CD8-positive, alpha-beta memory T cell (primary cell): Measurements from ENCODE around the gene PSMD3. TPM values are rescaled to one million over a fixed set of nuclear protein-coding genes. Genes with fewer than 3 reads are reported as not detected.

Experiments
- CTCF ChIA-PET: fragments of 350-600 bp; sonication (Branson Sonifier 250); formaldehyde crosslinking; loops from one replicate; lab custom pipeline; 2021; ENCODE audit warnings: antibody characterized with exemption; lab: Charles Lee
- POLR2A ChIA-PET: fragments of 350-600 bp; sonication (Branson Sonifier 250); formaldehyde crosslinking; loops from one replicate; lab custom pipeline; 2021; ENCODE audit warnings: antibody characterized with exemption; lab: Charles Lee
- DNase-seq, 5 donors: peaks; one replicate each; pipeline versions ENCODE4 v3.0.0 to v3.0.0-alpha.2; 2020 to 2022; ENCODE audit warnings: mixed read lengths in 1 of 5
- H3K27ac ChIP-seq: one replicate; pipeline ENCODE4 v1.7.0; 2013; ENCODE audit warnings: low read depth, mild to moderate bottlenecking, low read length, moderate library complexity
- H3K27me3 ChIP-seq: 2 replicates; pipeline ENCODE4 v1.7.0; 2013; ENCODE audit warnings: low read length, mild to moderate bottlenecking; ENCODE audit not compliant: insufficient read depth, poor library complexity, severe bottlenecking
- H3K36me3 ChIP-seq: 2 replicates; pipeline ENCODE4 v1.7.0; 2013; ENCODE audit warnings: mild to moderate bottlenecking, low read length, moderate library complexity; ENCODE audit not compliant: insufficient read depth
- H3K4me1 ChIP-seq: 2 replicates; pipeline ENCODE4 v1.7.0; 2013; ENCODE audit warnings: mild to moderate bottlenecking, low read length, moderate library complexity; ENCODE audit not compliant: insufficient read depth
- H3K4me3 ChIP-seq: 2 replicates; pipeline ENCODE4 v1.7.0; 2013; ENCODE audit warnings: mild to moderate bottlenecking, low read length
- H3K9me3 ChIP-seq: 2 replicates; pipeline ENCODE4 v1.7.0; 2013; ENCODE audit warnings: mild to moderate bottlenecking, low read length
- H3K27ac Mint-ChIP-seq, 8 donors: one replicate each; pipeline ENCODE4 v1.8.0; 2020 to 2021; ENCODE audit warnings: mixed read lengths in 8 of 8, mild to moderate bottlenecking in 6 of 8, inconsistent platforms in 3 of 8, moderate library complexity in 3 of 8
- H3K27me3 Mint-ChIP-seq, 2 donors: one replicate each; pipeline ENCODE4 v1.8.0; 2020 to 2021; ENCODE audit warnings: mixed read lengths in 2 of 2, mild to moderate bottlenecking in 1 of 2, moderate library complexity in 1 of 2
- H3K36me3 Mint-ChIP-seq, 3 donors: one replicate each; pipeline ENCODE4 v1.8.0; 2020 to 2021; ENCODE audit warnings: mixed read lengths in 3 of 3, inconsistent platforms in 1 of 3, mild to moderate bottlenecking in 1 of 3
- H3K4me1 Mint-ChIP-seq, 3 donors: one replicate each; pipeline ENCODE4 v1.8.0; 2020 to 2021; ENCODE audit warnings: mixed read lengths in 3 of 3, inconsistent platforms in 1 of 3, mild to moderate bottlenecking in 1 of 3
- H3K4me3 Mint-ChIP-seq, 7 donors: one replicate each; pipeline ENCODE4 v1.8.0; 2020 to 2021; ENCODE audit warnings: mixed read lengths in 7 of 7, mild to moderate bottlenecking in 6 of 7, moderate library complexity in 4 of 7, inconsistent platforms in 2 of 7
- H3K9me3 Mint-ChIP-seq, 5 donors: one replicate each; pipeline ENCODE4 v1.8.0; 2020 to 2022; ENCODE audit warnings: mixed read lengths in 5 of 5, mild to moderate bottlenecking in 3 of 5, moderate library complexity in 2 of 5, inconsistent platforms in 1 of 5
- polyA plus RNA-seq: library from polyadenylated mRNA; unstranded; fragments of 300-500 nt; fragmentation: Illumina TruSeq; gene quantifications from one replicate; pipeline ENCODE4 v1.2.3, GENCODE V29; 2021
- total RNA-seq, 2 experiments: library from RNA; stranded (reverse); gene quantifications; one replicate each; pipeline ENCODE4 v1.2.3, GENCODE V29; 2021

PSMD3 gene
- total RNA-seq = 100 to 1,000 TPM; 185 to 186 TPM
- polyA plus RNA-seq = 51.1 TPM

GRCh38 chr17:39980351-39981206 is at the start of gene PSMD3:
Gene PSMD3, plus strand, starts transcription at chr17:39980807. Its CDS starts 164 bp downstream, at chr17:39980971.
- Mint-ChIP-seq H3K4me1 (peaks cover 36 to 51% (median 49%) of the 10 kb centered on the region in 3 donors), H3K27me3 (peaks cover 5 to 8% of the 10 kb centered on the region in 2 donors), H3K36me3 (peaks cover 4 to 36% (median 5%) of the 10 kb centered on the region in 3 donors), H3K27ac (peak within 1 kb of the TSS; percentile 90 to 98 (median 95)), H3K4me3 (peak within 1 kb of the TSS; percentile 89 to 96 (median 95)), H3K9me3 (no peaks in the 10 kb centered on the region)
- peak within 1 kb of the TSS; percentile 86 for H3K4me3 ChIP-seq
- H3K27ac ChIP-seq = peak within 1 kb of the TSS; percentile 85
- POLR2A ChIA-PET = interaction anchor here (0.6 to 1.9 kb wide), 15 partner anchors 22 to 1467 kb away, joined by 3 to 17 read pairs (median 4); partner anchors contain the start of genes CASC3, CDK12, LRRC3C and ORMDL3
- peak; percentile 95 to 99 (median 99) for DNase-seq
- CTCF ChIA-PET = interaction anchor here (0.6 to 3.2 kb wide), 33 partner anchors 10 to 362 kb away, joined by 3 to 54 read pairs (median 3); partner anchors contain the start of genes LRRC3C, MIEN1, NR1D1 and ORMDL3
- H3K36me3 ChIP-seq = peaks cover 14% of the 10 kb centered on the region
- H3K27me3 ChIP-seq = no peaks in the 10 kb centered on the region
- peaks cover 28% of the 10 kb centered on the region for H3K4me1 ChIP-seq
- no peaks in the 10 kb centered on the region for H3K9me3 ChIP-seq

DNA sequence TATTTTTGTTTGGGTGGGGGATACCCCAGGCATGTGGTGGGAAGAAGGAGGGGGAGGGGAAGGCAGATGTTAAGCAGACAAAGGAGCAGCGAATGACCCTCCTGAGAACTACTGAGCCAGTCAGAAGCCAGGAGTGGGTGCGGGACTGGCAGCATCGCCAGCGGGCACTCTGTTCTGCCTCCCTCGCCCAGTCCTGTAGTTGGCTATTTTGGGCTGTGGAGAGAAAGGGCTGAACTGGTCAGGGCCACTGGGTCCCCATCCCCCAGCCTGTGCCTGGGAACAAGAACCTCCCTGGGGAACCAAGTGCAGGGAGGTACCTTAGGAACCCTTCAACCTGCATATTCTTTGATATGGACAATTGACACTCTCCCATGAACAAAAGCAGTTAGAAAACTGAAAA is 46.7 kb upstream of the PSMD3 start:
- H3K4me3 ChIP-seq = no peak overlapping the region
- H3K4me1 ChIP-seq = no peaks in the 10 kb centered on the region
- Mint-ChIP-seq H3K9me3 (no peaks in the 10 kb centered on the region), H3K27ac (no peak overlapping the region), H3K36me3 (peaks cover 0 to 2% (median 0%) of the 10 kb centered on the region in 3 donors), H3K4me3 (no peak overlapping the region), H3K27me3 (no peaks in the 10 kb centered on the region), H3K4me1 (no peaks in the 10 kb centered on the region)
- no peaks in the 10 kb centered on the region for H3K9me3 ChIP-seq
- CTCF ChIA-PET = no interaction called here
- no peak for DNase-seq
- H3K27me3 ChIP-seq = no peaks in the 10 kb centered on the region
- H3K27ac ChIP-seq = no peak overlapping the region
- POLR2A ChIA-PET = no interaction called here
- H3K36me3 ChIP-seq = no peaks in the 10 kb centered on the region

DNA sequence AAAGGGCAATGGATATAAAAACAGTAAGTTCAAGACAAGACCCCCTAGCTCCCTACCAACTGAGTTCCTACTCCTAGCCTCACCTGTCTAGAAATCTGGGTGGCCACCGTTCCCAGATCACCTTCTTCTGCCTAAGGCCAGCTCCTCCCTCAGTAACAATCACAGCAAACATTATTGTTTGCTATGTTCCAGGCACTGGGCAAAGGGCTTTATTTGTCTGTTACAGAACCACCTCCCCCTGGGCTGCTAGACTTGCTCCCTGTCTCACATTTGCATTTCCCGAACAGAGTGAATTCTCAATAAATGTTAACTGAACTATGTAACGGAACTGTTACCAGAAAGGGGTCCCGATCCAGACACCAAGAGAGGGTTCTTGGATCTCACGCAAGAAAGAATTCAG is 46.3 kb upstream of the PSMD3 start:
- DNase-seq = no peak
- H3K4me1 Mint-ChIP-seq = peaks cover 0 to 4% (median 2%) of the 10 kb centered on the region in 3 donors
- no peaks in the 10 kb centered on the region for H3K9me3 Mint-ChIP-seq
- H3K4me3 Mint-ChIP-seq = no peak overlapping the region
- Histone ChIP-seq H3K4me1 (peaks cover 3% of the 10 kb centered on the region), H3K27me3 (no peaks in the 10 kb centered on the region), H3K27ac (no peak overlapping the region), H3K9me3 (no peaks in the 10 kb centered on the region), H3K4me3 (no peak overlapping the region), H3K36me3 (no peaks in the 10 kb centered on the region)
- peaks cover 0 to 2% (median 0%) of the 10 kb centered on the region in 3 donors for H3K36me3 Mint-ChIP-seq
- POLR2A ChIA-PET = no interaction called here
- H3K27me3 Mint-ChIP-seq = no peaks in the 10 kb centered on the region
- CTCF ChIA-PET = no interaction called here
- H3K27ac Mint-ChIP-seq = no peak overlapping the region

DNA sequence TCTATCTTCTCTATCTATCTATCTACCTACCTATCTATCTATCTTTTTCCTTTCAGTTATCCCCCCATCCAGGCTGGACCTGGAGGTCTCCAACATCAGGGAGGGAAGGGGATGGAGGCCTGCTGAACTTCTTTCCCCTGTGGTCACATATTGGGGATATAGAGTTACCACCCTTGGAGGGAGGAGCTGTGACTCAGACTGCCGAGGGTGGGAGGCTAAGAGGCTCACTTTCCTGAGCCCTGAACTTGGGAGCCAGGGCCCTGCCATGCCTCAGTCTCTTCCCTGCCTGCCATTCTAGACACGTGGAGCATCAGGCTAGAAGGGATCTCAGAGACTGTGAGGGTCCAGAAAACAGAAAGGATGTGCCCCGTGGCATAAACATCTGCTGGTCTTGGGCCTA is 44.7 kb upstream of the PSMD3 start:
- H3K27ac ChIP-seq = no peak overlapping the region
- ChIA-PET CTCF (no interaction called here), POLR2A (no interaction called here)
- no peak overlapping the region for H3K4me3 ChIP-seq
- peak overlapping the region in 1 of 8 donors; percentile 68 for H3K27ac Mint-ChIP-seq
- no peak for DNase-seq
- peaks cover 0 to 2% of the 10 kb centered on the region in 2 donors for H3K27me3 Mint-ChIP-seq
- H3K36me3 Mint-ChIP-seq = peaks cover 0 to 2% (median 0%) of the 10 kb centered on the region in 3 donors
- H3K9me3 Mint-ChIP-seq = no peaks in the 10 kb centered on the region
- no peaks in the 10 kb centered on the region for H3K27me3 ChIP-seq
- H3K4me1 ChIP-seq = peaks cover 9% of the 10 kb centered on the region
- H3K4me3 Mint-ChIP-seq = peak overlapping the region in 1 of 7 donors; percentile 24
- H3K36me3 ChIP-seq = no peaks in the 10 kb centered on the region
- peaks cover 5 to 16% (median 11%) of the 10 kb centered on the region in 3 donors for H3K4me1 Mint-ChIP-seq
- no peaks in the 10 kb centered on the region for H3K9me3 ChIP-seq

GRCh38 chr17:39937447-39937846 is 43.2 kb upstream of the PSMD3 start:
- DNase-seq = no peak
- H3K4me3 ChIP-seq = no peak overlapping the region
- POLR2A ChIA-PET = no interaction called here
- Mint-ChIP-seq H3K27ac (no peak overlapping the region), H3K27me3 (peaks cover 0 to 2% of the 10 kb centered on the region in 2 donors), H3K36me3 (peaks cover 0 to 2% (median 0%) of the 10 kb centered on the region in 3 donors), H3K4me1 (peaks cover 5 to 16% (median 11%) of the 10 kb centered on the region in 3 donors), H3K9me3 (no peaks in the 10 kb centered on the region), H3K4me3 (no peak overlapping the region)
- no peaks in the 10 kb centered on the region for H3K27me3 ChIP-seq
- CTCF ChIA-PET = interaction anchor here (1.7 to 1.8 kb wide), 2 partner anchors 13 to 22 kb away, joined by 3 to 5 read pairs; no protein-coding TSS in a partner anchor
- H3K27ac ChIP-seq = no peak overlapping the region
- H3K36me3 ChIP-seq = no peaks in the 10 kb centered on the region
- H3K4me1 ChIP-seq = peaks cover 9% of the 10 kb centered on the region
- no peaks in the 10 kb centered on the region for H3K9me3 ChIP-seq

GRCh38 chr17:39938140-39938869 is 42.3 kb upstream of the PSMD3 start:
- H3K36me3 ChIP-seq = no peaks in the 10 kb centered on the region
- H3K27me3 ChIP-seq = no peaks in the 10 kb centered on the region
- peaks cover 9% of the 10 kb centered on the region for H3K4me1 ChIP-seq
- no peak for DNase-seq
- H3K4me3 ChIP-seq = no peak overlapping the region
- H3K27me3 Mint-ChIP-seq = peaks cover 0 to 2% of the 10 kb centered on the region in 2 donors
- no peak overlapping the region for H3K27ac Mint-ChIP-seq
- CTCF ChIA-PET = interaction anchor here (1.7 to 1.8 kb wide), 2 partner anchors 12 to 21 kb away, joined by 3 to 5 read pairs; no protein-coding TSS in a partner anchor
- no peak overlapping the region for H3K27ac ChIP-seq
- H3K36me3 Mint-ChIP-seq = peaks cover 0 to 2% (median 0%) of the 10 kb centered on the region in 3 donors
- POLR2A ChIA-PET = no interaction called here
- no peaks in the 10 kb centered on the region for H3K9me3 ChIP-seq
- H3K4me3 Mint-ChIP-seq = no peak overlapping the region
- peaks cover 5 to 16% (median 11%) of the 10 kb centered on the region in 3 donors for H3K4me1 Mint-ChIP-seq
- no peaks in the 10 kb centered on the region for H3K9me3 Mint-ChIP-seq

GRCh38 chr17:39939106-39939505 is 41.5 kb upstream of the PSMD3 start:
- peaks cover 0 to 2% (median 0%) of the 10 kb centered on the region in 3 donors for H3K36me3 Mint-ChIP-seq
- peaks cover 9% of the 10 kb centered on the region for H3K4me1 ChIP-seq
- H3K27ac Mint-ChIP-seq = peak overlapping the region in 3 of 8 donors; percentile 29 to 87 (median 77)
- POLR2A ChIA-PET = no interaction called here
- H3K9me3 ChIP-seq = no peaks in the 10 kb centered on the region
- no peak for DNase-seq
- H3K27me3 ChIP-seq = no peaks in the 10 kb centered on the region
- no peak overlapping the region for H3K4me3 ChIP-seq
- H3K4me3 Mint-ChIP-seq = no peak overlapping the region
- H3K4me1 Mint-ChIP-seq = peaks cover 5 to 16% (median 11%) of the 10 kb centered on the region in 3 donors
- H3K27me3 Mint-ChIP-seq = peaks cover 0 to 4% of the 10 kb centered on the region in 2 donors
- H3K9me3 Mint-ChIP-seq = no peaks in the 10 kb centered on the region
- CTCF ChIA-PET = interaction anchor here (1.1 to 1.7 kb wide), 2 partner anchors 12 to 42 kb away, joined by 3 read pairs; partner anchors contain the start of gene PSMD3
- H3K36me3 ChIP-seq = no peaks in the 10 kb centered on the region
- H3K27ac ChIP-seq = no peak overlapping the region
